ENCODE data around the gene EPM2A.
A peak's percentile ranks its signal among the peaks of the same experiment; 100 is the strongest.

The EPM2A gene

GRCh38 chr6:145601397-145601796, 133.9 kb downstream of the EPM2A start:
- no peak for DNase-seq

GRCh38 chr6:145600299-145600698, 135.0 kb downstream of the EPM2A start:
- no peak for DNase-seq

DNA sequence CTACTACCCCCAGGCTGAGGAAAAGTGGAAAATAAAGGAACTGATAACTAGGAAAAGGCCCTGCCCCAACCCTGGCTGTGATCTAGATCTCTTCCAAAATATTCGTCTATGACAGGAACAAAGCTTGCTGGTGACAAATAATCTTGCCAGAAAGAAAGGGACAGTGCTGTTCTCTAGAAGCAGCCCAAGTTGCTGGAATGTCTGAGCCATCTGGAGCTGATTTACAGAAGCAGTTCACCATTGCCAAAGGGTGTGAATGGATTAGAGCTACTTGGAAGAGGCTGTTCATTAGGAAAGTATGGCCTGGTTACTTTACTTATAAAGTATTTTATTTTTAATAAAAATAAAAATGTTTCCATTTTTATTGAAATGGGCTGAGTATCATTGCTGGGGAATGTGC, 146.3 kb downstream of the EPM2A start:
- peak; percentile 23 to 47 for DNase-seq

- DNase-seq = peak in 1 of 2 experiments; percentile 48
These were observed 148.0 kb downstream of the EPM2A start for GRCh38 chr6:145587334-145587733.

DNA sequence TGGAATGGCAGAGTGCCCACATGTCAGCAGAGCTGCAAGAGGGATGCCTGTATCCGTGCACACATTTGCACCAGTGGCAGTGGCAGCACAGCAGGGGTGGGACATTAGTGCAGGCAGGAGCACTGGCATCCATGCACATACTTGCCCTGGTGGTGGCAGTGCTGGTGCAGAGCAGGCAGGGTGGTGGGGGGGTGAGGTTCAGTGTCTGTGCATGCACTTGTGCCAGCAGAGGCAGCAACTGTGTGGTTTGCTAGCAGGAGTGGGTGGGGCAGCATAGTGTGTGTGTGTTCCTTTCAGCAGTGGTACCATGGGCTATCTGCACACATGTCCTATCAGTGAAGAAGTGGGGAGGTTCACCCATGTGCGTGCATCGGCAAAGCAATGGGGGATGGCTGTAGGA, 151.6 kb downstream of the EPM2A start:
- DNase-seq = no peak

Measured in NCI-H524 (cell line).